WTC11 (cell line): ENCODE data around the gene SGMS1. TPM values are rescaled to one million over a fixed set of nuclear protein-coding genes. Genes with fewer than 3 reads are reported as not detected.

ENCODE experiments used
- ATAC-seq: fragments of 200-7000 bp; cut with Tn5 transposase; 2 replicates; pipeline ENCODE4 v1.10.0; 2021; ENCODE audit warnings: mild to moderate bottlenecking, moderate library complexity
- CTCF ChIA-PET: fragments of 300-600 bp; sonication (Branson Sonifier 250); formaldehyde crosslinking; loops from one replicate; lab custom pipeline; 2021; ENCODE audit warnings: antibody characterized with exemption; lab: Charles Lee
- POLR2A ChIA-PET: fragments of 350-600 bp; sonication (Branson Sonifier 250); formaldehyde crosslinking; loops from one replicate; lab custom pipeline; 2021; ENCODE audit warnings: antibody characterized with exemption; lab: Charles Lee
- DNase-seq: peaks from one replicate; pipeline ENCODE4 v3.0.0; 2021; ENCODE audit warnings: low spot score
- H3K27ac Mint-ChIP-seq: 2 replicates; pipeline ENCODE4 v1.8.0; 2021; ENCODE audit warnings: mixed read lengths
- H3K27me3 Mint-ChIP-seq: 2 replicates; pipeline ENCODE4 v1.8.0; 2021; ENCODE audit warnings: low read depth, mild to moderate bottlenecking, moderate library complexity, mixed read lengths
- H3K36me3 Mint-ChIP-seq: 2 replicates; pipeline ENCODE4 v1.8.0; 2021; ENCODE audit warnings: mixed read lengths
- H3K4me1 Mint-ChIP-seq: 2 replicates; pipeline ENCODE4 v1.8.0; 2022; ENCODE audit warnings: mixed read lengths
- H3K4me3 Mint-ChIP-seq: 2 replicates; pipeline ENCODE4 v1.8.0; 2021; ENCODE audit warnings: mild to moderate bottlenecking, moderate library complexity, mixed read lengths
- H3K9me3 Mint-ChIP-seq: 2 replicates; pipeline ENCODE4 v1.8.0; 2021; ENCODE audit warnings: mixed read lengths
- ATF1 ChIP-seq: sonication (generic); formaldehyde crosslinking; IDR thresholded peaks from 2 replicates; pipeline ENCODE4 v1.8.1; 2023; ENCODE audit warnings: mild to moderate bottlenecking, moderate library complexity, missing genetic modification reagents
- ATF6 ChIP-seq: sonication (generic); formaldehyde crosslinking; IDR thresholded peaks from 2 replicates; pipeline ENCODE4 v1.8.1; 2023; ENCODE audit warnings: mild to moderate bottlenecking, missing genetic modification reagents
- CREM ChIP-seq: sonication (generic); formaldehyde crosslinking; IDR thresholded peaks from 2 replicates; pipeline ENCODE4 v1.8.1; 2022; ENCODE audit warnings: mild to moderate bottlenecking, missing genetic modification reagents, moderate library complexity
- FOXP1 ChIP-seq: sonication (generic); formaldehyde crosslinking; IDR thresholded peaks from 2 replicates; pipeline ENCODE4 v1.8.0; 2022; ENCODE audit warnings: missing genetic modification reagents, mild to moderate bottlenecking, moderate library complexity, borderline replicate concordance
- FOXP4 ChIP-seq: sonication (generic); formaldehyde crosslinking; IDR thresholded peaks from 2 replicates; pipeline ENCODE4 v1.8.0; 2022; ENCODE audit warnings: mild to moderate bottlenecking, missing genetic modification reagents
- GTF2I ChIP-seq: fragments of 250-450 bp; sonication (Bioruptor Pico); conservative IDR thresholded peaks from 2 replicates; pipeline ENCODE4 v1.4.0; 2021; ENCODE audit warnings: mild to moderate bottlenecking
- IRF2 ChIP-seq: sonication (generic); formaldehyde crosslinking; IDR thresholded peaks from 2 replicates; pipeline ENCODE4 v1.8.0; 2022; ENCODE audit warnings: low read depth, missing genetic modification reagents, borderline replicate concordance
- NFE2L1 ChIP-seq: sonication (generic); formaldehyde crosslinking; IDR thresholded peaks from 2 replicates; pipeline ENCODE4 v1.8.1; 2023; ENCODE audit warnings: missing genetic modification reagents
- NR1H2 ChIP-seq: sonication (generic); formaldehyde crosslinking; IDR thresholded peaks from 2 replicates; pipeline ENCODE4 v1.9.0; 2021; ENCODE audit warnings: mild to moderate bottlenecking, moderate library complexity, missing genetic modification reagents
- TEAD1 ChIP-seq: sonication (generic); formaldehyde crosslinking; IDR thresholded peaks from 2 replicates; pipeline ENCODE4 v1.8.0; 2022; ENCODE audit warnings: mild to moderate bottlenecking, missing genetic modification reagents
- TP53 ChIP-seq: sonication (generic); formaldehyde crosslinking; IDR thresholded peaks from 2 replicates; pipeline ENCODE4 v1.8.1; 2023; ENCODE audit warnings: mild to moderate bottlenecking, missing genetic modification reagents
- USF1 ChIP-seq: sonication (generic); formaldehyde crosslinking; IDR thresholded peaks from 2 replicates; pipeline ENCODE4 v1.8.0; 2022; ENCODE audit warnings: mild to moderate bottlenecking, missing genetic modification reagents
- USF2 ChIP-seq: sonication (generic); formaldehyde crosslinking; IDR thresholded peaks from 2 replicates; pipeline ENCODE4 v1.8.1; 2023; ENCODE audit warnings: mild to moderate bottlenecking, missing genetic modification reagents, moderate library complexity
- ZNF281 ChIP-seq: sonication (generic); formaldehyde crosslinking; IDR thresholded peaks from 2 replicates; pipeline ENCODE4 v1.8.0; 2023; ENCODE audit warnings: mild to moderate bottlenecking, missing genetic modification reagents
- total RNA-seq: library from RNA; stranded (reverse); gene quantifications from 3 replicates; pipeline ENCODE4 v1.2.3, GENCODE V29; 2021

The SGMS1 gene
- total RNA-seq, 1 experiment from 2014 or later, result 13.2 TPM

- ChIA-PET CTCF (no interaction called here), POLR2A (no interaction called here)
- H3K27me3 Mint-ChIP-seq, result no peaks in the 10 kb centered on the region
- H3K36me3 Mint-ChIP-seq, result no peaks in the 10 kb centered on the region
- TF ChIP-seq FOXP1 (CRISPR knock-in tag) (no peak), FOXP4 (CRISPR knock-in tag) (no peak)
- no peak for DNase-seq
- no peak overlapping the region for H3K4me3 Mint-ChIP-seq
- H3K27ac Mint-ChIP-seq, result no peak overlapping the region
- ATAC-seq, result no peak
- H3K9me3 Mint-ChIP-seq, result no peaks in the 10 kb centered on the region
- peaks cover 48% of the 10 kb centered on the region for H3K4me1 Mint-ChIP-seq
Measured at GRCh38 chr10:50601974-50602373, 21.8 kb downstream of the SGMS1 start.

- CTCF ChIA-PET, result no interaction called here
- no peak overlapping the region for H3K27ac Mint-ChIP-seq
Measured at GRCh38 chr10:50600831-50601477, 22.8 kb downstream of the SGMS1 start.

More at GRCh38 chr10:50600831-50601477, 22.8 kb downstream of the SGMS1 start:
- ATAC-seq (no peak), DNase-seq (no peak)
- Mint-ChIP-seq H3K36me3 (no peaks in the 10 kb centered on the region), H3K4me3 (no peak overlapping the region), H3K27me3 (no peaks in the 10 kb centered on the region), H3K4me1 (peaks cover 54% of the 10 kb centered on the region), H3K9me3 (no peaks in the 10 kb centered on the region)
- POLR2A ChIA-PET, result interaction anchor here (0.7 kb wide), 1 partner anchor 75 kb away, joined by 3 read pairs; no protein-coding TSS in a partner anchor
- TF ChIP-seq ATF1 (CRISPR knock-in tag) (no peak), ZNF281 (CRISPR knock-in tag) (no peak), CREM (no peak), NFE2L1 (CRISPR knock-in tag) (no peak), TEAD1 (no peak), NR1H2 (CRISPR knock-in tag) (no peak), FOXP1 (CRISPR knock-in tag) (no peak), ATF6 (no peak), IRF2 (CRISPR knock-in tag) (no peak), USF2 (CRISPR knock-in tag) (no peak), TP53 (no peak), GTF2I (CRISPR knock-in tag) (no peak), USF1 (no peak)
